Left cardiac atrium (tissue), 4 donors: ENCODE results near the gene PRKAR2B. TPM values are rescaled to one million over a fixed set of nuclear protein-coding genes. Genes with fewer than 3 reads are reported as not detected.

Experiments
- ATAC-seq, 2 donors: fragments of 200-7000 bp; cut with Tn5 transposase; one replicate each; pipeline ENCODE4 v1.9.1; 2020; ENCODE audit warnings: mild to moderate bottlenecking in 2 of 2, moderate library complexity in 2 of 2
- DNase-seq: peaks from one replicate; pipeline ENCODE4 v3.0.0-alpha.2; 2020
- intact Hi-C, 2 donors: fragments of 100-400 bp; cut with DNase I; formaldehyde crosslinking; loops; one replicate each; pipeline versions ENCODE4 v1.14.1 to v1.15.1; 2022 to 2023
- total RNA-seq, 2 donors: library from RNA; stranded (reverse); fragmentation: NEBNext Ultra II Directional; extraction: Animal tissue kit (Norgen Biotek cat#: 25700); gene quantifications; one replicate each; pipeline ENCODE4 v1.2.1, GENCODE V29; 2021
- donor health status: DM: no; HTN: yes; CAD: no.
- donor health status: DM: no; HTN: yes; CAD: no; lungs with severe emphysema.
- donor health status: DM: yes; HTN: yes; CAD: no.
- donor health status: Dilated cardiomyopathy.

The PRKAR2B gene
- total RNA-seq, 2 donors from 2014 or later: 52.2 to 78.2 TPM

GRCh38 chr7:107196834-107197610 is 152.5 kb downstream of the PRKAR2B start:
- DNase-seq (no peak), ATAC-seq (no peak)
- intact Hi-C loops: loop anchor here in 1 of 2 donors (10.0 kb wide), 1 partner anchor 528 kb away; no protein-coding TSS in a partner anchor

- intact Hi-C loops: loop anchor here in 1 of 2 donors (10.0 kb wide), 2 partner anchors 263 to 363 kb away; partner anchors contain the start of genes COG5 and DUS4L
- peak; percentile 77 to 84 for ATAC-seq
- no peak for DNase-seq
Observed at GRCh38 chr7:107201795-107202450, 157.4 kb downstream of the PRKAR2B start.

DNA sequence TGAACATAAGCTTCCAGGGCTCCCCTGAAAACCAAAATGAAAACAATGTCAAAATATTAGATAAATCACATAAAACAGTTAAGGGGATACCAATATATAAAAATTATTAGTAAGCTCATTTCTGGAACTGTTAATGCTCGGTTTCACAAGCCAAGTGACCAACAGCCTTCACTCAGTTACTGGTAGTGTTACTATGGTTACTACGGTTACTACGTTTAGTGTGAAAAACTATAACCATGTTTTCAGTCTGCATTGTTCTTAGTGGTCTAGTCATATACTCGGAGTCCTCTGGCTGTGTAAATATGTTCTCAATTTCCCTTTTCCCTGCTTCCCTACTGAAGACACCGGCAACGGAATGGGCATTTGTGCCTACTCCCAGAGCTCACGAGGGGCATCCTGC is 159.1 kb downstream of the PRKAR2B start:
- DNase-seq (no peak), ATAC-seq (no peak)
- intact Hi-C loops: loop anchor here in 1 of 2 donors (10.0 kb wide), 2 partner anchors 261 to 361 kb away; partner anchors contain the start of genes COG5 and DUS4L

- ATAC-seq: no peak
- intact Hi-C loops: loop anchor here in 1 of 2 donors (10.0 kb wide), 2 partner anchors 259 to 359 kb away; partner anchors contain the start of genes COG5 and DUS4L
- DNase-seq: no peak
Observed at GRCh38 chr7:107206136-107206535, 161.6 kb downstream of the PRKAR2B start.

- ATAC-seq (no peak), DNase-seq (no peak)
- intact Hi-C loops: loop anchor here in 1 of 2 donors (10.0 kb wide), 2 partner anchors 258 to 358 kb away; partner anchors contain the start of genes COG5 and DUS4L
Observed at GRCh38 chr7:107206706-107207105, 162.2 kb downstream of the PRKAR2B start.

DNA sequence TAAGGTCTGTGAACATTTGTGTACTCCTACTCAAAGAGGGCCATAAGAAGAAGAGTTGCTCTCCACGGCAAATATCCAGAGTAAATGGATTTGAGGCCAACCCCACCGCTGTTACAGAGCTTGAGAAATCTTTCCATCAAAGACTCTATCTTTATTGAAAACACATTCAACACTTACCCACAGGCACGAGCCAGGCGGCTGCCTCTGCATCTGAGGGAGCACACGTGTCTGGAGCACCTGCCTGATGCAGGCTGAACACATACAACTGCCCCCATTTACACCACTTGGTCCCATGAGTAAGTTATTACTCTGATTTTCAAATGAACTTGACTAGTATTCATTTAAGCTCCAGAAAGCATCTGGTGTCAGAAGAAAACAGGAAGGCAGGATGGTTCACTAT is 163.0 kb downstream of the PRKAR2B start:
- DNase-seq (no peak), ATAC-seq (no peak)
- intact Hi-C loops: loop anchor here in 1 of 2 donors (10.0 kb wide), 2 partner anchors 257 to 357 kb away; partner anchors contain the start of genes COG5 and DUS4L

- ATAC-seq (peak; percentile 50 to 56), DNase-seq (no peak)
- intact Hi-C loops: loop anchor here in 1 of 2 donors (10.0 kb wide), 2 partner anchors 257 to 357 kb away; partner anchors contain the start of genes COG5 and DUS4L
Observed at GRCh38 chr7:107208024-107208521, 163.6 kb downstream of the PRKAR2B start.

GRCh38 chr7:107208563-107208962 is 164.1 kb downstream of the PRKAR2B start:
- ATAC-seq: no peak
- intact Hi-C loops: loop anchor here in 1 of 2 donors (10.0 kb wide), 2 partner anchors 256 to 356 kb away; partner anchors contain the start of genes COG5 and DUS4L
- no peak for DNase-seq

- ATAC-seq (no peak), DNase-seq (no peak)
- intact Hi-C loops: loop anchor here in 1 of 2 donors (10.0 kb wide), 2 partner anchors 255 to 355 kb away; partner anchors contain the start of genes COG5 and DUS4L
Observed at GRCh38 chr7:107209565-107209964, 165.1 kb downstream of the PRKAR2B start.

DNA sequence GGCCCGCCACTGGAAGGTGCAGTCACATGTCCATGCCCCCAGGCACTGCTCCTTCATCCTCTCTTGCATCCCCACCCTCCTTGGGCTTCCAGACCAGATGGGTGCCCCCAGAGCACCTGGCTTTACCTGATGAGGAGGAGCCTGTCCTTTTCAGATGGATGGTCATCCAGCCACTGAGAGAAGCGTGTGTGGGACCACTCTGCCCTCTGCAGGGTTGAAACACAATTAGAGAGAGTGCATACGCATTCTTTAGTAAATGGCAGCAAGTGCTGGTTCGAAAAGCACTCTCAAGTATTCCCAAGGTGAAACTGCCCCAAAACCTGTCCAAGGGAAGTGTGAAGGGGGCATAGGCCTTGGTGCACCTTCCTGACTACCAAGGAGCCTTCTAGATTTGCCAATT is 165.9 kb downstream of the PRKAR2B start:
- ATAC-seq (no peak), DNase-seq (no peak)
- intact Hi-C loops: no loop called here

Other genes starting within 250 kb of the PRKAR2B start
- gene PIK3CG, start 179.4 kb upstream of the PRKAR2B start, total RNA-seq: 1 to 10 TPM; 2.4 to 3.0 TPM
- gene HBP1, start 124.3 kb downstream of the PRKAR2B start, total RNA-seq: 10 to 100 TPM; 31.7 to 58.8 TPM